H1 (cell line): ENCODE measurements around the gene JDP2. TPM values are rescaled to one million over a fixed set of nuclear protein-coding genes. Genes with fewer than 3 reads are reported as not detected.

ENCODE experiments used
- CTCF ChIA-PET: fragments of 300-600 bp; sonication (Branson Sonifier 250); formaldehyde crosslinking; loops from one replicate; lab custom pipeline; 2021; ENCODE audit not compliant: partially characterized antibody; lab: Charles Lee
- POLR2A ChIA-PET: fragments of 300-600 bp; sonication (Branson Sonifier 250); formaldehyde crosslinking; loops from one replicate; lab custom pipeline; 2021; ENCODE audit warnings: inconsistent platforms; ENCODE audit not compliant: partially characterized antibody; lab: Charles Lee
- DNase-seq, 2 experiments: peaks; one replicate each; pipeline versions ENCODE4 v3.0.0 to v3.0.0-alpha.2; 2010 to 2022; ENCODE audit warnings: low spot score in 2 of 2, low read depth in 1 of 2, mixed read lengths in 1 of 2
- FAIRE-seq: peaks from 2 replicates; lab custom pipeline; 2011; peaks lifted over from hg19 to GRCh38; lab: Jason Lieb, UNC
- H2AFZ ChIP-seq: 2 replicates; pipeline ENCODE4 v1.8.1; 2012; ENCODE audit warnings: low read length, inconsistent platforms
- H2AK5ac ChIP-seq: 2 replicates; pipeline ENCODE4 v1.6.1; 2013; ENCODE audit warnings: low read depth, low read length
- H2BK120ac ChIP-seq: replicated peaks from 2 replicates; pipeline ENCODE3; 2013; ENCODE audit warnings: low read depth, low read length, inconsistent platforms
- H2BK12ac ChIP-seq: 2 replicates; pipeline ENCODE4 v1.6.1; 2013; ENCODE audit warnings: low read depth, low read length
- H2BK15ac ChIP-seq: 2 replicates; pipeline ENCODE4 v1.6.1; 2013; ENCODE audit warnings: low read length
- H2BK20ac ChIP-seq: 2 replicates; pipeline ENCODE4 v1.6.1; 2013; ENCODE audit warnings: low read length
- H2BK5ac ChIP-seq: 2 replicates; pipeline ENCODE4 v1.6.1; 2013; ENCODE audit warnings: low read depth, low read length
- H3K14ac ChIP-seq: 2 replicates; pipeline ENCODE4 v1.6.1; 2013; ENCODE audit warnings: inconsistent platforms; ENCODE audit not compliant: insufficient read length
- H3K18ac ChIP-seq: 2 replicates; pipeline ENCODE4 v1.6.1; 2013; ENCODE audit warnings: low read length; ENCODE audit errors: extremely low read depth
- H3K23ac ChIP-seq: 2 replicates; pipeline ENCODE4 v1.6.1; 2013; ENCODE audit warnings: inconsistent platforms; ENCODE audit not compliant: insufficient read length
- H3K23me2 ChIP-seq: 2 replicates; pipeline ENCODE4 v1.6.1; 2013; ENCODE audit warnings: low read depth, low read length
- H3K27ac ChIP-seq: 2 replicates; pipeline ENCODE4 v1.6.1; 2011; ENCODE audit warnings: low read depth, low read length, inconsistent platforms
- H3K27me3 ChIP-seq, 4 experiments: replicated peaks in 1 of 4; 1 replicate in 1 of 4; 2 replicates in 3 of 4; pipeline versions ENCODE4 v1.6.1 to v1.8.1; 2011 to 2013; ENCODE audit warnings: low read length in 3 of 4, mild to moderate bottlenecking in 3 of 4, inconsistent platforms in 2 of 4, mixed read lengths in 2 of 4, moderate library complexity in 1 of 4; ENCODE audit not compliant: control insufficient read depth in 3 of 4, insufficient read depth in 3 of 4; ENCODE audit errors: extremely low read depth in 1 of 4
- H3K36me3 ChIP-seq, 4 experiments: 2 replicates each; pipeline versions ENCODE4 v1.6.1 to v1.8.1; 2011 to 2013; ENCODE audit warnings: mild to moderate bottlenecking in 4 of 4, low read length in 3 of 4, moderate library complexity in 2 of 4, control low read depth in 1 of 4, inconsistent platforms in 1 of 4; ENCODE audit not compliant: insufficient read depth in 4 of 4, control insufficient read depth in 2 of 4
- H3K4ac ChIP-seq: replicated peaks from 2 replicates; pipeline ENCODE3; 2013; ENCODE audit warnings: low read length, low read depth, mixed read lengths, inconsistent platforms; ENCODE audit not compliant: insufficient read length
- H3K4me1 ChIP-seq, 4 experiments: replicated peaks in 1 of 4; 1 replicate in 1 of 4; 2 replicates in 3 of 4; pipeline versions ENCODE4 v1.6.1 to v1.8.1; 2011 to 2013; ENCODE audit warnings: low read length in 3 of 4, inconsistent platforms in 2 of 4, mixed read lengths in 1 of 4; ENCODE audit not compliant: insufficient read depth in 4 of 4, control insufficient read depth in 3 of 4
- H3K4me2 ChIP-seq, 2 experiments: 2 replicates each; pipeline versions ENCODE4 v1.6.1 to v1.8.1; 2011 to 2013; ENCODE audit warnings: low read depth in 2 of 2, low read length in 2 of 2, control low read depth in 1 of 2, inconsistent platforms in 1 of 2, mild to moderate bottlenecking in 1 of 2; ENCODE audit not compliant: insufficient read depth in 1 of 2
- H3K4me3 ChIP-seq, 4 experiments: fragments of 200-600, 300-600 bp in 1 of 4; sonication (generic), shearing (Covaris generic), sonication (Bioruptor Twin) in 1 of 4; 2 replicates each; pipeline versions ENCODE4 v1.5.1 to v1.8.1; 2011 to 2016; ENCODE audit warnings: low read length in 4 of 4, low read depth in 3 of 4, control low read depth in 2 of 4, inconsistent platforms in 2 of 4, mild to moderate bottlenecking in 2 of 4, mixed read lengths in 1 of 4, moderate library complexity in 1 of 4; ENCODE audit not compliant: insufficient read depth in 2 of 4; ENCODE audit errors: extremely low read depth in 1 of 4
- H3K56ac ChIP-seq: replicated peaks from 2 replicates; pipeline ENCODE3; 2013; ENCODE audit warnings: low read depth, mild to moderate bottlenecking, mixed read lengths, low read length, inconsistent platforms; ENCODE audit not compliant: insufficient read length
- H3K79me1 ChIP-seq: 2 replicates; pipeline ENCODE4 v1.6.1; 2013; ENCODE audit warnings: low read depth, low read length, control low read depth
- H3K79me2 ChIP-seq, 2 experiments: 2 replicates each; pipeline versions ENCODE4 v1.6.1 to v1.8.1; 2012 to 2013; ENCODE audit warnings: low read length in 2 of 2, mild to moderate bottlenecking in 2 of 2, inconsistent platforms in 1 of 2; ENCODE audit not compliant: insufficient read depth in 2 of 2, control insufficient read depth in 1 of 2
- H3K9ac ChIP-seq, 4 experiments: replicated peaks in 1 of 4; 1 replicate in 1 of 4; 2 replicates in 3 of 4; pipeline versions ENCODE4 v1.6.1 to v1.8.1; 2011 to 2013; ENCODE audit warnings: low read depth in 3 of 4, low read length in 3 of 4, control low read depth in 2 of 4, mild to moderate bottlenecking in 2 of 4, moderate library complexity in 2 of 4, inconsistent platforms in 1 of 4; ENCODE audit errors: extremely low read depth in 1 of 4
- H3K9me3 ChIP-seq, 2 experiments: 2 replicates each; pipeline versions ENCODE4 v1.6.1 to v1.8.1; 2012 to 2013; ENCODE audit warnings: mild to moderate bottlenecking in 2 of 2, moderate library complexity in 2 of 2, control low read depth in 1 of 2, inconsistent platforms in 1 of 2, low read depth in 1 of 2, low read length in 1 of 2, mixed read lengths in 1 of 2; ENCODE audit not compliant: insufficient read depth in 2 of 2
- H4K20me1 ChIP-seq, 2 experiments: replicated peaks in 1 of 2; 2 replicates each; pipeline versions ENCODE3 to v1.8.1; 2011 to 2013; ENCODE audit warnings: inconsistent platforms in 2 of 2, low read length in 2 of 2, mild to moderate bottlenecking in 1 of 2; ENCODE audit not compliant: insufficient read depth in 2 of 2, control insufficient read depth in 1 of 2
- H4K5ac ChIP-seq: 2 replicates; pipeline ENCODE4 v1.6.1; 2013; ENCODE audit warnings: low read length, low read depth, mixed read lengths, inconsistent platforms; ENCODE audit not compliant: insufficient read length
- H4K8ac ChIP-seq: 2 replicates; pipeline ENCODE4 v1.8.0; 2013; ENCODE audit warnings: mild to moderate bottlenecking, moderate library complexity, low read length, inconsistent platforms; ENCODE audit not compliant: insufficient read depth; ENCODE audit errors: extremely low read depth
- H4K91ac ChIP-seq: replicated peaks from 2 replicates; pipeline ENCODE3; 2013; ENCODE audit warnings: low read length, mixed read lengths, inconsistent platforms; ENCODE audit not compliant: insufficient read length
- PHF8 ChIP-seq: fragments of 200-600 bp; sonication (generic); conservative IDR thresholded peaks from 2 replicates; pipeline ENCODE4 v1.7.1; 2012; ENCODE audit warnings: low read depth, mild to moderate bottlenecking, inconsistent platforms, low read length, moderate library complexity
- WGBS, 2 experiments: shearing (Covaris generic) in 1 of 2; methylation state at CpG; one replicate each; pipeline versions ENCODE4 v1.1.6 to v1.1.7; 2013 to 2015; ENCODE audit warnings: low lambda C conversion rate in 2 of 2, mixed read lengths in 2 of 2, inconsistent platforms in 1 of 2, low coverage in 1 of 2, missing lambda C conversion rate in 1 of 2; ENCODE audit not compliant: insufficient replicate concordance in 2 of 2, insufficient coverage in 1 of 2, insufficient read length in 1 of 2; ENCODE audit errors: extremely low coverage in 1 of 2, missing lambda C conversion rate in 1 of 2; 5-methylcytosine and 5-hydroxymethylcytosine counted together
- polyA plus RNA-seq, 7 experiments: library from polyadenylated mRNA; depleted of rRNA in 3 of 7; stranded (reverse) in 5 of 7; unstranded in 2 of 7; fragments of >200 nt in 5 of 7; fragments of 200-250 nt in 2 of 7; gene quantifications; 1 replicate in 5 of 7; 2 replicates in 1 of 7; 4 replicates in 1 of 7; pipeline versions ENCODE4 v1.2.1 to v1.2.3, GENCODE V29; 2011 to 2013; ENCODE audit warnings: missing spikeins in 2 of 7, mixed read lengths in 2 of 7
- total RNA-seq: library from RNA; stranded (reverse); fragmentation: NEBNext Ultra II Directional; extraction: Animal tissue kit (Norgen Biotek cat#: 25700); gene quantifications from 2 replicates; pipeline ENCODE4 v1.2.1, GENCODE V29; 2021

Gene JDP2
- total and polyA plus RNA-seq, 2 of the 8 experiments (the other 6 are each of a cell fraction or from before 2014, with no cell fraction given): 8.9 to 27.2 TPM

GRCh38 chr14:75454963-75455546, 27.2 kb downstream of the JDP2 start:
- CTCF ChIA-PET: interaction anchor here (0.8 to 5.4 kb wide), 6 partner anchors 16 to 146 kb away, joined by 3 to 44 read pairs (median 12); no protein-coding TSS in a partner anchor

More at GRCh38 chr14:75454963-75455546, 27.2 kb downstream of the JDP2 start:
- no peak overlapping the region for H2BK120ac ChIP-seq
- H3K36me3 ChIP-seq: no peaks in the 10 kb centered on the region
- no peak overlapping the region for H3K4ac ChIP-seq
- no peak overlapping the region for H3K14ac ChIP-seq
- H4K91ac ChIP-seq: no peak overlapping the region
- H2BK20ac ChIP-seq: peak overlapping the region; percentile 36; the same call in 1 of the 2 replicates
- no peak overlapping the region; the same call in 1 of the 2 replicates for H2AK5ac ChIP-seq
- peaks cover 0 to 43% of the 10 kb centered on the region in 2 experiments; a peak in 2 of 4 replicates for H3K79me2 ChIP-seq
- no peak overlapping the region; the same call in 1 of the 2 replicates for H4K8ac ChIP-seq
- H2BK15ac ChIP-seq: peak overlapping the region; percentile 51; the same call in 1 of the 2 replicates
- DNase-seq (no peak), FAIRE-seq (no peak)
- no peaks in the 10 kb centered on the region for H3K9me3 ChIP-seq
- H3K4me1 ChIP-seq: peaks cover 19 to 35% (median 31%) of the 10 kb centered on the region in 4 experiments
- 0 out of 2 replicates have a peak overlapping the region, but pooled peaks have one; percentile 62 for H2BK5ac ChIP-seq
- no peak overlapping the region for H4K5ac ChIP-seq
- H4K20me1 ChIP-seq: no peaks in the 10 kb centered on the region
- peak overlapping the region; percentile 26; the same call in 1 of the 2 replicates for H3K27ac ChIP-seq
- H3K18ac ChIP-seq: no peak overlapping the region
- no peak for TF ChIP-seq PHF8
- no peak overlapping the region for H2AFZ ChIP-seq
- no peak overlapping the region for H3K4me2 ChIP-seq
- H3K4me3 ChIP-seq: no peak overlapping the region
- WGBS, 2 experiments: 85% methylated on average over 12 of the region's 12 CpGs; no CpG with 5 or more reads in 1 of the 2 experiments
- H3K79me1 ChIP-seq: peaks cover 5% of the 10 kb centered on the region; the same call in 1 of the 2 replicates
- H3K23ac ChIP-seq: no peak overlapping the region
- no peaks in the 10 kb centered on the region for H3K23me2 ChIP-seq
- 0 out of 2 replicates have a peak overlapping the region, but pooled peaks have one; percentile 71 for H2BK12ac ChIP-seq
- no peak overlapping the region for H3K56ac ChIP-seq
- POLR2A ChIA-PET: interaction anchor here (1.1 kb wide), 1 partner anchor 403 kb away, joined by 3 read pairs; no protein-coding TSS in a partner anchor
- H3K27me3 ChIP-seq: no peaks in the 10 kb centered on the region
- no peak overlapping the region for H3K9ac ChIP-seq
